Naive thymus-derived CD4-positive, alpha-beta T cell (primary cell): ENCODE results near the gene FGF7. TPM values are rescaled to one million over a fixed set of nuclear protein-coding genes. Genes with fewer than 3 reads are reported as not detected.

Experiments
- ATAC-seq: fragments of 150-1000 bp; cut with Tn5 transposase; 2 replicates; pipeline ENCODE4 v1.10.0; 2021; ENCODE audit warnings: mild to moderate bottlenecking, moderate library complexity
- CTCF ChIA-PET: fragments of 350-600 bp; sonication (Branson Sonifier 250); formaldehyde crosslinking; loops from one replicate; lab custom pipeline; 2021; ENCODE audit warnings: antibody characterized with exemption; lab: Charles Lee
- POLR2A ChIA-PET: fragments of 350-600 bp; sonication (Branson Sonifier 250); formaldehyde crosslinking; loops from one replicate; lab custom pipeline; 2021; ENCODE audit warnings: antibody characterized with exemption, inconsistent platforms; lab: Charles Lee
- DNase-seq, 9 donors: peaks; one replicate each; pipeline versions ENCODE4 v3.0.0 to v3.0.0-alpha.2; 2020 to 2022; ENCODE audit warnings: mixed read lengths in 1 of 9
- H3K27ac ChIP-seq: one replicate; pipeline ENCODE4 v1.7.0; 2013; ENCODE audit warnings: mild to moderate bottlenecking, low read depth, low read length, moderate library complexity
- H3K27me3 ChIP-seq, 2 donors: one replicate each; pipeline ENCODE4 v1.7.0; 2013; ENCODE audit warnings: low read length in 2 of 2, mild to moderate bottlenecking in 2 of 2, moderate library complexity in 2 of 2; ENCODE audit not compliant: control insufficient read depth in 2 of 2, insufficient read depth in 2 of 2
- H3K36me3 ChIP-seq, 3 experiments: 1 replicate in 2 of 3; 2 replicates in 1 of 3; pipeline ENCODE4 v1.7.0; 2013; ENCODE audit warnings: low read length in 3 of 3, mild to moderate bottlenecking in 3 of 3, moderate library complexity in 1 of 3; ENCODE audit not compliant: insufficient read depth in 3 of 3, control insufficient read depth in 2 of 3
- H3K4me1 ChIP-seq, 2 donors: one replicate each; pipeline ENCODE4 v1.7.0; 2013; ENCODE audit warnings: low read length in 2 of 2, mild to moderate bottlenecking in 2 of 2, moderate library complexity in 1 of 2; ENCODE audit not compliant: control insufficient read depth in 2 of 2, insufficient read depth in 2 of 2
- H3K4me3 ChIP-seq: 2 replicates; pipeline ENCODE4 v1.7.0; 2013; ENCODE audit warnings: mild to moderate bottlenecking, low read length
- H3K9me3 ChIP-seq, 3 experiments: 1 replicate in 2 of 3; 2 replicates in 1 of 3; pipeline ENCODE4 v1.7.0; 2013; ENCODE audit warnings: low read length in 3 of 3; ENCODE audit not compliant: control insufficient read depth in 2 of 3
- H3K27ac Mint-ChIP-seq, 9 donors: one replicate each; pipeline ENCODE4 v1.8.0; 2020 to 2022; ENCODE audit warnings: mixed read lengths in 9 of 9, mild to moderate bottlenecking in 8 of 9, moderate library complexity in 5 of 9, inconsistent platforms in 2 of 9
- H3K27me3 Mint-ChIP-seq, 5 donors: one replicate each; pipeline ENCODE4 v1.8.0; 2021 to 2022; ENCODE audit warnings: mixed read lengths in 5 of 5, mild to moderate bottlenecking in 1 of 5
- H3K36me3 Mint-ChIP-seq, 5 donors: one replicate each; pipeline ENCODE4 v1.8.0; 2020 to 2022; ENCODE audit warnings: mixed read lengths in 5 of 5, mild to moderate bottlenecking in 3 of 5, inconsistent platforms in 1 of 5
- H3K4me1 Mint-ChIP-seq, 7 donors: one replicate each; pipeline ENCODE4 v1.8.0; 2020 to 2022; ENCODE audit warnings: mixed read lengths in 7 of 7, mild to moderate bottlenecking in 3 of 7, inconsistent platforms in 1 of 7
- H3K4me3 Mint-ChIP-seq, 10 donors: one replicate each; pipeline ENCODE4 v1.8.0; 2020 to 2022; ENCODE audit warnings: mild to moderate bottlenecking in 10 of 10, mixed read lengths in 10 of 10, moderate library complexity in 6 of 10, inconsistent platforms in 2 of 10
- H3K9me3 Mint-ChIP-seq, 11 donors: one replicate each; pipeline ENCODE4 v1.8.0; 2020 to 2022; ENCODE audit warnings: mixed read lengths in 11 of 11, mild to moderate bottlenecking in 4 of 11, inconsistent platforms in 1 of 11, moderate library complexity in 1 of 11
- intact Hi-C, 2 donors: fragments of 100-400 bp; cut with micrococcal nuclease; formaldehyde crosslinking; loops; one replicate each; pipeline ENCODE4 v1.15.1; 2023
- polyA plus RNA-seq, 2 donors: library from polyadenylated mRNA; unstranded; fragments of 300-500 nt; fragmentation: Illumina TruSeq; gene quantifications; one replicate each; pipeline ENCODE4 v1.2.3, GENCODE V29; 2021
- total RNA-seq, 6 experiments: library from RNA in 5 of 6; stranded (reverse) in 5 of 6; gene quantifications; 1 replicate in 5 of 6; 2 replicates in 1 of 6; pipeline ENCODE4 v1.2.3 and lab custom pipeline; 2021 to 2026

Gene FGF7
- total and polyA plus RNA-seq, 7 experiments from 2014 or later = 0.05 to 0.34 (median 0.09) TPM; not detected in 1

- Histone ChIP-seq H3K9me3 (no peaks in the 10 kb centered on the region), H3K4me3 (no peak overlapping the region), H3K4me1 (no peaks in the 10 kb centered on the region), H3K36me3 (no peaks in the 10 kb centered on the region), H3K27me3 (no peaks in the 10 kb centered on the region), H3K27ac (no peak overlapping the region)
- H3K4me3 Mint-ChIP-seq = no peak overlapping the region
- POLR2A ChIA-PET = no interaction called here
- CTCF ChIA-PET = no interaction called here
- ATAC-seq = no peak
- intact Hi-C loops = no loop called here
- no peak overlapping the region for H3K27ac Mint-ChIP-seq
- DNase-seq = no peak
- peaks cover 0 to 20% (median 7%) of the 10 kb centered on the region in 5 donors for H3K27me3 Mint-ChIP-seq
- no peaks in the 10 kb centered on the region for H3K36me3 Mint-ChIP-seq
- H3K4me1 Mint-ChIP-seq = peaks cover 0 to 2% (median 0%) of the 10 kb centered on the region in 7 donors
- H3K9me3 Mint-ChIP-seq = no peaks in the 10 kb centered on the region
These were observed 7.0 kb downstream of the FGF7 start for GRCh38 chr15:49430046-49430445.

DNA sequence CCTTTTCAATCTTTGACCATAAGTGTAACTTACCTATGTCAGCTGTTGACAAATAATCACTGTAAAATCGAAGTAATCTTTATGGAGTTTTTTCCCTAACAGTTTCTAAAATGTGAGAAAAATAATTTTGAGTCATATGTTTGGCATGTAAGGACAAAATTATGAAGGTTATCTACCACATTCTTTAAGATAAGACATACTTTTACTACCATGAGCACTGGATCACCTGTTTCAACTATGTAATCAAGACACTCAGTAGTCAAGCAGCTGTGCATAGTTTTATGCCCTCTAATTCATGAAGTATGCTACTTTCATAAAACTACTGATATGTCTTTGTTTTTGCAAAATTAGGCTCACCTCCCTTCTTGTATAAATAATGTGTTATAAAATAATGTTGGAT lies 12.1 kb downstream of the FGF7 start:
- H3K36me3 Mint-ChIP-seq = no peaks in the 10 kb centered on the region
- no peaks in the 10 kb centered on the region for H3K27me3 ChIP-seq
- CTCF ChIA-PET = no interaction called here
- no peaks in the 10 kb centered on the region for H3K4me1 ChIP-seq
- no peak overlapping the region for H3K27ac Mint-ChIP-seq
- no peaks in the 10 kb centered on the region for H3K9me3 Mint-ChIP-seq
- no peak for ATAC-seq
- intact Hi-C loops = no loop called here
- H3K27ac ChIP-seq = no peak overlapping the region
- no peak overlapping the region for H3K4me3 Mint-ChIP-seq
- DNase-seq = no peak
- no peaks in the 10 kb centered on the region for H3K9me3 ChIP-seq
- H3K4me1 Mint-ChIP-seq = peaks cover 0 to 9% (median 0%) of the 10 kb centered on the region in 7 donors
- POLR2A ChIA-PET = no interaction called here
- H3K4me3 ChIP-seq = no peak overlapping the region
- H3K27me3 Mint-ChIP-seq = peaks cover 0 to 11% (median 7%) of the 10 kb centered on the region in 5 donors
- H3K36me3 ChIP-seq = no peaks in the 10 kb centered on the region

DNA sequence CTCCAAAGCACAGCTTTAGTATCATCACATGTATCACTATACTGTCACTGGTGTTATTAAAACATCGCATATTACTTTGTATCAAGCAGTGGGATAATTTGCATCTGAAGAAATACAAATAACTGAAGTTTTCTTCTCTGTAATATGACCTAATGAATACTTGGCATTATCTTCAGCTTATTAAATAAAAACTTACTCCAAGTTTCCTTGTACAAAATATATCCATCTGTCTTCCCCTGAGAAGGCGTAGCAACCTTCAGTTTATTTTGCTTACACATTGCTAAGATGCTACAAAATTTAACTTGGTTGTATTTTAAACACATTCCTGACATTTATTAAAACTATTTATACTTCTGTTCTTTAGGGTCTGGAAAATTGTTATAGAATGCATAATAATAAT lies 13.7 kb downstream of the FGF7 start:
- ChIA-PET POLR2A (no interaction called here), CTCF (no interaction called here)
- Histone ChIP-seq H3K9me3 (no peaks in the 10 kb centered on the region), H3K4me3 (no peak overlapping the region), H3K27ac (no peak overlapping the region), H3K27me3 (no peaks in the 10 kb centered on the region), H3K36me3 (no peaks in the 10 kb centered on the region), H3K4me1 (no peaks in the 10 kb centered on the region)
- intact Hi-C loops = no loop called here
- Mint-ChIP-seq H3K27me3 (peaks cover 0 to 6% (median 4%) of the 10 kb centered on the region in 5 donors), H3K9me3 (no peaks in the 10 kb centered on the region), H3K36me3 (no peaks in the 10 kb centered on the region), H3K4me3 (no peak overlapping the region), H3K27ac (no peak overlapping the region), H3K4me1 (peaks cover 0 to 9% (median 0%) of the 10 kb centered on the region in 7 donors)
- DNase-seq (no peak), ATAC-seq (no peak)

DNA sequence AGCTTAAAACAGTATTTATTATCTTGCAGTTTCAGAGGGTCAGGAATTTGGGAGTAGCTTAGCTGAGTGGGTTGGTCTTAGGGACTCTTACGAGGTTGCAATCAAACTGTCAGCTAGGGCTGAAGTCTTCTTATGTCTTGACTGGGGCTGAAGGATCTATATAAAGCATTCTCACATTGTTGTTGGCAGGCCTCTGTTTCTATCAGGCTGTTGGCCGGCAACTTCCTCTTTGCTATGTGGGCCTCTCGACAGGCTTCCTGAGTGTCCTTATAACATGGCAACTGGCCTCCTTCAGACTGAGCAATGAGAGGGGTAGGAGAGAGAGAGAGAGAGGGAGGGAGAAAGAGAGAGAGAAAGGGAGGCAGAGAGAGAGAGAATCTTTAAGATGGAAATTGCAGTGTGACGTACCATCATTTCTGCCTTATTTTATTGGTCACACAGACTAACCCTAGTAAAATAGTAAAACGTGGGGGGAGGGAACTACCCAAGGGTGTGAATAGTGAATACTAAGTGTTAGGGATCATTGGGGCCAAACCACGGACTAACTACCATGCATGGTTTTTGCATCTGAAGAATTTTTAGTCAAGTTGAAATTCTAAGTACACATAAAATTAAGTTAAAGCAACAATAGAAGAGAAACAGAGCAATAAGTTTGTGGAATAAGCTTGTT lies 16.1 kb downstream of the FGF7 start:
- no peak overlapping the region for H3K27ac Mint-ChIP-seq
- no peak overlapping the region for H3K4me3 ChIP-seq
- no peak for DNase-seq
- H3K4me1 Mint-ChIP-seq = peaks cover 0 to 9% (median 0%) of the 10 kb centered on the region in 7 donors
- ATAC-seq = peak; percentile 44
- POLR2A ChIA-PET = no interaction called here
- H3K4me1 ChIP-seq = no peaks in the 10 kb centered on the region
- H3K36me3 Mint-ChIP-seq = no peaks in the 10 kb centered on the region
- no peaks in the 10 kb centered on the region for H3K9me3 Mint-ChIP-seq
- H3K4me3 Mint-ChIP-seq = no peak overlapping the region
- H3K27ac ChIP-seq = no peak overlapping the region
- no peaks in the 10 kb centered on the region for H3K36me3 ChIP-seq
- H3K9me3 ChIP-seq = no peaks in the 10 kb centered on the region
- CTCF ChIA-PET = no interaction called here
- intact Hi-C loops = no loop called here
- H3K27me3 Mint-ChIP-seq = peaks cover 0 to 10% (median 0%) of the 10 kb centered on the region in 5 donors
- no peaks in the 10 kb centered on the region for H3K27me3 ChIP-seq

GRCh38 chr15:49439678-49440395 lies 16.8 kb downstream of the FGF7 start:
- Histone ChIP-seq H3K27ac (no peak overlapping the region), H3K4me1 (no peaks in the 10 kb centered on the region), H3K4me3 (no peak overlapping the region), H3K27me3 (no peaks in the 10 kb centered on the region), H3K36me3 (no peaks in the 10 kb centered on the region), H3K9me3 (no peaks in the 10 kb centered on the region)
- peaks cover 0 to 9% (median 0%) of the 10 kb centered on the region in 7 donors for H3K4me1 Mint-ChIP-seq
- H3K36me3 Mint-ChIP-seq = no peaks in the 10 kb centered on the region
- no peak for ATAC-seq
- H3K27ac Mint-ChIP-seq = no peak overlapping the region
- no peak for DNase-seq
- H3K4me3 Mint-ChIP-seq = no peak overlapping the region
- no peaks in the 10 kb centered on the region for H3K9me3 Mint-ChIP-seq
- CTCF ChIA-PET = no interaction called here
- peaks cover 0 to 8% (median 0%) of the 10 kb centered on the region in 5 donors for H3K27me3 Mint-ChIP-seq
- intact Hi-C loops = no loop called here
- POLR2A ChIA-PET = no interaction called here

DNA sequence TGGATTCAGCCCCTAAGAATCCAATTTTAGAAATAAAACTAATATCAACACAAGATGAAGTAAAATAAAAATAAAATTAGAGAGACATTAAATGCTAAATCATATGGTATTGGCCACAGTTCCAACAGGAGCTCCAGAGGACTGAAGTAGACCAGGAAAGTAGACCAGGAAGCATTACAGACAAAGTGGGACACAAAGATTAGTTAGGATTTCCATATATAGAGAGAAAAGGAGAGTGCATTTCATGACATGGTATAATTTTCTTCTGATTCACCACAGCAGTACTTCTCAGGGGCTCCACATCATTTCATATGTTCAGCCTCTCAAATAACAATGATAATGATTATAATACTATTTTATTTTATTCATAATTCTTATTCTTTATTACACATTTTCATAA lies 18.3 kb downstream of the FGF7 start:
- Histone ChIP-seq H3K4me1 (no peaks in the 10 kb centered on the region), H3K4me3 (no peak overlapping the region), H3K27ac (no peak overlapping the region), H3K36me3 (no peaks in the 10 kb centered on the region), H3K9me3 (no peaks in the 10 kb centered on the region), H3K27me3 (no peaks in the 10 kb centered on the region)
- no peaks in the 10 kb centered on the region for H3K9me3 Mint-ChIP-seq
- H3K4me1 Mint-ChIP-seq = peaks cover 0 to 9% (median 0%) of the 10 kb centered on the region in 7 donors
- H3K27ac Mint-ChIP-seq = no peak overlapping the region
- CTCF ChIA-PET = no interaction called here
- no peak for ATAC-seq
- no peaks in the 10 kb centered on the region for H3K36me3 Mint-ChIP-seq
- H3K27me3 Mint-ChIP-seq = peaks cover 0 to 16% (median 0%) of the 10 kb centered on the region in 5 donors
- intact Hi-C loops = no loop called here
- POLR2A ChIA-PET = no interaction called here
- DNase-seq = no peak
- no peak overlapping the region for H3K4me3 Mint-ChIP-seq

DNA sequence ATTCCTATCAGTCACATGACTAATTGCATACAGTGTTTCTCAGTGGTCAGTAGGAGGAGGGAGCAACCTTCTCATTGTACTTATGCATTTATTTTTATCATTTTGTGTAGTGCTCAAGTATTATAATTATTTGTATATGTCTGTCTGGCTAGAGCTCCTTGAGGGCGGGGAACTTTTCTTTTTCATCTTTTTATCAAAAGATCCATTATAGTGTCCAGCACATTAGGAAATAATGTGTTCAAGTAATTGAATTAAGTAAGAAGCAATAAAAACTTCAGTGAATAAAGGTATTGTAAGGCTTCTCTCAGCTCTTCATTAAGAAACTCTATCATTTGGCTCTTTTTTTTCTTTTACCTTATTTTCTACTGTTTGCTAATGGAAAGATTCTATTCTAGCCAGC lies 18.8 kb downstream of the FGF7 start:
- peaks cover 0 to 9% (median 0%) of the 10 kb centered on the region in 7 donors for H3K4me1 Mint-ChIP-seq
- H3K27me3 Mint-ChIP-seq = peaks cover 0 to 20% (median 0%) of the 10 kb centered on the region in 5 donors
- ChIA-PET POLR2A (no interaction called here), CTCF (no interaction called here)
- no peaks in the 10 kb centered on the region for H3K9me3 ChIP-seq
- no peak overlapping the region for H3K27ac Mint-ChIP-seq
- H3K4me3 Mint-ChIP-seq = no peak overlapping the region
- no peaks in the 10 kb centered on the region for H3K27me3 ChIP-seq
- H3K27ac ChIP-seq = no peak overlapping the region
- DNase-seq (no peak), ATAC-seq (no peak)
- H3K36me3 ChIP-seq = no peaks in the 10 kb centered on the region
- intact Hi-C loops = no loop called here
- no peaks in the 10 kb centered on the region for H3K9me3 Mint-ChIP-seq
- no peak overlapping the region for H3K4me3 ChIP-seq
- no peaks in the 10 kb centered on the region for H3K36me3 Mint-ChIP-seq
- H3K4me1 ChIP-seq = no peaks in the 10 kb centered on the region
